ENCODE measurements around the gene CTU1. TPM values are rescaled to one million over a fixed set of nuclear protein-coding genes. Genes with fewer than 3 reads are reported as not detected.
"Not testable (repeated sequence)": the region's sequence is repeated elsewhere in the genome, so short reads cannot be mapped to it uniquely, and the experiment has no call there.

Gene CTU1
- total and polyA plus RNA-seq, 2 experiments from 2014 or later, result 6.7 to 15.9 TPM

DNA sequence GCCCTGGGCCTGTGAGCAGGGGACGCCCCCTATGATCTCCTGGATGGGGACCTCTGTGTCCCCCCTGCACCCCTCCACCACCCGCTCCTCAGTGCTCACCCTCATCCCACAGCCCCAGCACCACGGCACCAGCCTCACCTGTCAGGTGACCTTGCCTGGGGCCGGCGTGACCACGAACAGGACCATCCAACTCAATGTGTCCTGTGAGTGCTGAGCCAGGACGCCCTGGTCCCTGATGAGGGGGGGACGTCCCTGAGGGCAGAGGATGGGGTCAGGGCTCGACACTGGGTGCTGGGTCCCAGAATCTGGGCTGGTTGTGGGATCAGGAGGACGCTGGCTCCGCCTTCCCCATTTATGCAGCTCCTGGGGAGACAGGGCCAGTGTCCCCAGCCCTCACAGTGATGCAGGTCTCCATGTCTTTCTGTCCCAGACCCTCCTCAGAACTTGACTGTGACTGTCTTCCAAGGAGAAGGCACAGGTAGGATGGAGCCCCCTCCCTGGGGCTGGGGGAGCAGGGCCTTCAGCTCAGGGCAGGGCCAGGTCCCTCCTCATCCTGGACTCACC lies 36.4 kb upstream of the CTU1 start:
- H3K4me2 ChIP-seq, result no peak overlapping the region
- H3K4me1 ChIP-seq (ENCODE audit: insufficient read depth), result no peaks in the 10 kb centered on the region

DNA sequence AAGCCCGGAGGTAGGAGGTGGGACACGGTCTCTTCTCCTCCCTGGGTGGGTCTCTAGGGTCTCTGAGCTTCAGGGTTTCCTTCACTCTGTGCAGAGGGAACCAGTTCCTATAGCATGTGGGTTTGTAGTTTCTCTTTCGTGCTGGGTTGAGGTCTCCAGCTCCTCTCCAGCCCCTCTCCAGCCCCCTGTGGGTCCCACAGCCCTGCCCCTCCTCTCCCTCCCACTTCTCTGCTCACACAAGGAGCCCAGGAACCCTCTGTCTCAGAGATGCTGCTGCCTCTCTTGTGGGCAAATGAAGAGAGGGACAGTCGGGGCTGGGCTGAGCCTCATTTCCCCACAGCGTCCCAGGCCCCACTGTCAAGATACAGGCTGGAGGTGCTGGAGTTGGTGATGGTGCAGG lies 35.3 kb upstream of the CTU1 start:
- 84% methylated on average over 5 of the region's 5 CpGs for WGBS (ENCODE audit: low lambda C conversion rate, missing lambda C conversion rate)
- H3K27ac ChIP-seq, result no peak overlapping the region
- no peaks in the 10 kb centered on the region for H3K27me3 ChIP-seq
- H3K9me2 ChIP-seq (replicated peaks; ENCODE audit: insufficient read depth), result no peaks in the 10 kb centered on the region
- H3K4me2 ChIP-seq, result no peak overlapping the region
- no peaks in the 10 kb centered on the region for H3K9me3 ChIP-seq (ENCODE audit: low read depth)
- TF ChIP-seq EZH2phosphoT487 (IDR thresholded peaks at IDR 0.05; ENCODE audit: low read depth, severe bottlenecking, unreplicated experiment), result no peak
- TF ChIP-seq EZH2 (IDR thresholded peaks at IDR 0.05; ENCODE audit: borderline replicate concordance), result no peak
- TF ChIP-seq, protein P1, sequence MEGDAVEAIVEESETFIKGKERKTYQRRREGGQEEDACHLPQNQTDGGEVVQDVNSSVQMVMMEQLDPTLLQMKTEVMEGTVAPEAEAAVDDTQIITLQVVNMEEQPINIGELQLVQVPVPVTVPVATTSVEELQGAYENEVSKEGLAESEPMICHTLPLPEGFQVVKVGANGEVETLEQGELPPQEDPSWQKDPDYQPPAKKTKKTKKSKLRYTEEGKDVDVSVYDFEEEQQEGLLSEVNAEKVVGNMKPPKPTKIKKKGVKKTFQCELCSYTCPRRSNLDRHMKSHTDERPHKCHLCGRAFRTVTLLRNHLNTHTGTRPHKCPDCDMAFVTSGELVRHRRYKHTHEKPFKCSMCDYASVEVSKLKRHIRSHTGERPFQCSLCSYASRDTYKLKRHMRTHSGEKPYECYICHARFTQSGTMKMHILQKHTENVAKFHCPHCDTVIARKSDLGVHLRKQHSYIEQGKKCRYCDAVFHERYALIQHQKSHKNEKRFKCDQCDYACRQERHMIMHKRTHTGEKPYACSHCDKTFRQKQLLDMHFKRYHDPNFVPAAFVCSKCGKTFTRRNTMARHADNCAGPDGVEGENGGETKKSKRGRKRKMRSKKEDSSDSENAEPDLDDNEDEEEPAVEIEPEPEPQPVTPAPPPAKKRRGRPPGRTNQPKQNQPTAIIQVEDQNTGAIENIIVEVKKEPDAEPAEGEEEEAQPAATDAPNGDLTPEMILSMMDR (IDR thresholded peaks at IDR 0.05; ENCODE audit: poor library complexity), result no peak
- H3K36me3 ChIP-seq (replicated peaks; ENCODE audit: insufficient read depth, low read depth), result no peaks in the 10 kb centered on the region
- H3K79me2 ChIP-seq, result no peaks in the 10 kb centered on the region
- no peak overlapping the region for H2AFZ ChIP-seq
- H4K20me1 ChIP-seq (ENCODE audit: insufficient read depth, poor library complexity, severe bottlenecking), result no peaks in the 10 kb centered on the region
- H3K4me1 ChIP-seq (ENCODE audit: insufficient read depth), result no peaks in the 10 kb centered on the region
- no peak for DNase-seq (ENCODE audit: low spot score)
- no peak overlapping the region for H3K4me3 ChIP-seq

More for the DNA sequence above, 36.4 kb upstream of the CTU1 start:
- no peak overlapping the region for H3K27ac ChIP-seq
- no peaks in the 10 kb centered on the region for H3K79me2 ChIP-seq
- WGBS (ENCODE audit: low lambda C conversion rate, missing lambda C conversion rate), result 78% methylated on average over 11 of the region's 11 CpGs
- no peak overlapping the region for H3K4me3 ChIP-seq
- H3K9me3 ChIP-seq (ENCODE audit: low read depth), result no peaks in the 10 kb centered on the region
- no peak for TF ChIP-seq EZH2 (IDR thresholded peaks at IDR 0.05; ENCODE audit: borderline replicate concordance)
- no peak for TF ChIP-seq EZH2phosphoT487 (IDR thresholded peaks at IDR 0.05; ENCODE audit: low read depth, severe bottlenecking, unreplicated experiment)
- TF ChIP-seq, protein P1 (IDR thresholded peaks at IDR 0.05; ENCODE audit: poor library complexity), result no peak
- DNase-seq (ENCODE audit: low spot score), result no peak
- H3K36me3 ChIP-seq (replicated peaks; ENCODE audit: insufficient read depth, low read depth), result no peaks in the 10 kb centered on the region
- H4K20me1 ChIP-seq (ENCODE audit: insufficient read depth, poor library complexity, severe bottlenecking), result no peaks in the 10 kb centered on the region
- H3K9me2 ChIP-seq (replicated peaks; ENCODE audit: insufficient read depth), result no peaks in the 10 kb centered on the region
- H2AFZ ChIP-seq, result no peak overlapping the region
- H3K27me3 ChIP-seq, result no peaks in the 10 kb centered on the region

DNA sequence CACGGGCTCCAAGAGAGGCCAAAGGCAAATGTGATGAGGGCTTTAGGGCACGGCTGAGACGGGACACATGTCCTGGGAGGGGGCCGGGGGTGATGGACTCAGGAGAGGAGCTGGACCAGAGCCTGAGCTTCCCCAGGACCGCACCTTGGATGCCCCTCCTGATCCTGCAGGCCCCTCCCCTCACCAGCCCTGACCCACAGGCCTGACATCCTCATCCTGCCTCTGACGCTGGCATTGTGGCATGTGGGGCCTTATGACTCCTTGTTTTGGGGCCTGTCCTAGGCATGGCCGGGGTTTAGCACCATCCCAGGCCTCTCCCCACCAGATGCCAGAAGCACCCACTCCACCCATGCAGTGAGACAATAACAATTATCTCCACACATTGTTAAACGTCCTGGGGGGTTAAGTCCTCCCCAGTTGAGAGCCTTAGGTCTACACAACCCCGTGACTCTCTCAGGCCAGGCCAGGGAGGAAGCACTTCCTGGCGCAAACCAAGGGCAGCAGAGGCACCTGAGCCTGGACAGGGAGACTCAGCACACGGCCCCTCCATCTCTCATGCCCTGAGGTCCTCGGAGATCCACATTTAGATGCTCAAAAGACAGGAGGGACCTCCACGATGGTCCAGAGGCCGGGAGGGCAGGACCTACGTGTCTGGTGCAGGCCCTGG lies 34.7 kb upstream of the CTU1 start:
- H3K4me1 ChIP-seq (ENCODE audit: insufficient read depth); H3K4me2 ChIP-seq; H2AFZ ChIP-seq; DNase-seq (ENCODE audit: low spot score); H3K27ac ChIP-seq; H3K9me2 ChIP-seq (replicated peaks; ENCODE audit: insufficient read depth); H4K20me1 ChIP-seq (ENCODE audit: insufficient read depth, poor library complexity, severe bottlenecking); H3K27me3 ChIP-seq; H3K79me2 ChIP-seq; H3K9me3 ChIP-seq (ENCODE audit: low read depth); H3K4me3 ChIP-seq; H3K36me3 ChIP-seq (replicated peaks; ENCODE audit: insufficient read depth, low read depth): not testable (repeated sequence)
- WGBS (ENCODE audit: low lambda C conversion rate, missing lambda C conversion rate), result 87% methylated on average over 15 of the region's 15 CpGs

DNA sequence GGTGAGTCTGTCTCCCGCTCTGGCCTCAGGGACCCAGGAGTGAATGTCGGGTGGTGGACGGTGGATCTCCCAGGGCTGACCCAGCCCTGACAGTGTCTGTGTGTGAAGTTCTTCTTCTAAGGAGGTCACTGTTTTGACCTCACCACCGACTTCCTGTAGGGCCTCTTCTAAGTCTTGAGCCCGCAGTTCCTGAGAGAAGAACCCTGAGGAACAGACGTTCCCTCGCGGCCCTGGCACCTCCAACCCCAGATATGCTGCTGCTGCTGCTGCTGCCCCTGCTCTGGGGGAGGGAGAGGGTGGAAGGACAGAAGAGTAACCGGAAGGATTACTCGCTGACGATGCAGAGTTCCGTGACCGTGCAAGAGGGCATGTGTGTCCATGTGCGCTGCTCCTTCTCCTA lies 33.9 kb upstream of the CTU1 start, which contains the start of gene SIGLEC7:
Gene SIGLEC7, plus strand, starts transcription at position 183 of the 400 bp plus-strand sequence. Its CDS starts 69 bp downstream, at position 252.
- H3K4me1 ChIP-seq (ENCODE audit: insufficient read depth), result no peaks in the 10 kb centered on the region
- no peak within 1 kb of the TSS for H3K4me3 ChIP-seq
- TF ChIP-seq, protein P1 (IDR thresholded peaks at IDR 0.05; ENCODE audit: poor library complexity), result no peak
- TF ChIP-seq EZH2phosphoT487 (IDR thresholded peaks at IDR 0.05; ENCODE audit: low read depth, severe bottlenecking, unreplicated experiment) (no peak), EZH2 (IDR thresholded peaks at IDR 0.05; ENCODE audit: borderline replicate concordance) (no peak)
- H4K20me1 ChIP-seq (ENCODE audit: insufficient read depth, poor library complexity, severe bottlenecking), result no peaks in the 10 kb centered on the region
- H3K27me3 ChIP-seq, result no peaks in the 10 kb centered on the region
- no peak within 1 kb of the TSS for H3K27ac ChIP-seq
- no peaks in the 10 kb centered on the region for H3K36me3 ChIP-seq (replicated peaks; ENCODE audit: insufficient read depth, low read depth)
- H3K4me2 ChIP-seq, result no peak within 1 kb of the TSS
- H3K9me2 ChIP-seq (replicated peaks; ENCODE audit: insufficient read depth), result no peaks in the 10 kb centered on the region
- no peak for DNase-seq (ENCODE audit: low spot score)
- WGBS (ENCODE audit: low lambda C conversion rate, missing lambda C conversion rate), result 83% methylated on average over 11 of the region's 14 CpGs
- no peaks in the 10 kb centered on the region for H3K9me3 ChIP-seq (ENCODE audit: low read depth)
- H3K79me2 ChIP-seq, result no peaks in the 10 kb centered on the region
- no peak within 1 kb of the TSS for H2AFZ ChIP-seq
